ENCODE data around the gene GLS2.

- TF ChIP-seq, protein P1, sequence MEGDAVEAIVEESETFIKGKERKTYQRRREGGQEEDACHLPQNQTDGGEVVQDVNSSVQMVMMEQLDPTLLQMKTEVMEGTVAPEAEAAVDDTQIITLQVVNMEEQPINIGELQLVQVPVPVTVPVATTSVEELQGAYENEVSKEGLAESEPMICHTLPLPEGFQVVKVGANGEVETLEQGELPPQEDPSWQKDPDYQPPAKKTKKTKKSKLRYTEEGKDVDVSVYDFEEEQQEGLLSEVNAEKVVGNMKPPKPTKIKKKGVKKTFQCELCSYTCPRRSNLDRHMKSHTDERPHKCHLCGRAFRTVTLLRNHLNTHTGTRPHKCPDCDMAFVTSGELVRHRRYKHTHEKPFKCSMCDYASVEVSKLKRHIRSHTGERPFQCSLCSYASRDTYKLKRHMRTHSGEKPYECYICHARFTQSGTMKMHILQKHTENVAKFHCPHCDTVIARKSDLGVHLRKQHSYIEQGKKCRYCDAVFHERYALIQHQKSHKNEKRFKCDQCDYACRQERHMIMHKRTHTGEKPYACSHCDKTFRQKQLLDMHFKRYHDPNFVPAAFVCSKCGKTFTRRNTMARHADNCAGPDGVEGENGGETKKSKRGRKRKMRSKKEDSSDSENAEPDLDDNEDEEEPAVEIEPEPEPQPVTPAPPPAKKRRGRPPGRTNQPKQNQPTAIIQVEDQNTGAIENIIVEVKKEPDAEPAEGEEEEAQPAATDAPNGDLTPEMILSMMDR (conservative IDR thresholded peaks at IDR 0.05), result no peak
- TF ChIP-seq ZFX (IDR thresholded peaks at IDR 0.05), result no peak
Observed at GRCh38 chr12:56462565-56462964, 25.4 kb downstream of the GLS2 start.

Measured in C4-2B (cell line).